Raji (cell line): Measurements from ENCODE around the gene STK32C.

Experiments used
- POLR2A ChIP-seq: IDR thresholded peaks from 2 replicates; pipeline ENCODE4 v1.6.1; 2011; ENCODE audit warnings: low read depth, low read length, control low read depth; ENCODE audit not compliant: insufficient read depth

The STK32C gene

GRCh38 chr10:132162590-132163277, 145.0 kb downstream of the STK32C start:
- no peak for TF ChIP-seq POLR2A

GRCh38 chr10:132162021-132162531, 145.7 kb downstream of the STK32C start:
- no peak for TF ChIP-seq POLR2A

GRCh38 chr10:132158823-132159222, 148.9 kb downstream of the STK32C start:
- TF ChIP-seq POLR2A = no peak

GRCh38 chr10:132158122-132158741, 149.5 kb downstream of the STK32C start:
- no peak for TF ChIP-seq POLR2A
